ENCODE results near the gene NFS1. TPM values are rescaled to one million over a fixed set of nuclear protein-coding genes. Genes with fewer than 3 reads are reported as not detected.
"Not testable (repeated sequence)": the region's sequence is repeated elsewhere in the genome, so short reads cannot be mapped to it uniquely, and the experiment has no call there.

NFS1 gene
- total RNA-seq (2014; rRNA removed; shearing (Covaris generic)) = 36.7 and 48.0 TPM in 2 replicates

DNA sequence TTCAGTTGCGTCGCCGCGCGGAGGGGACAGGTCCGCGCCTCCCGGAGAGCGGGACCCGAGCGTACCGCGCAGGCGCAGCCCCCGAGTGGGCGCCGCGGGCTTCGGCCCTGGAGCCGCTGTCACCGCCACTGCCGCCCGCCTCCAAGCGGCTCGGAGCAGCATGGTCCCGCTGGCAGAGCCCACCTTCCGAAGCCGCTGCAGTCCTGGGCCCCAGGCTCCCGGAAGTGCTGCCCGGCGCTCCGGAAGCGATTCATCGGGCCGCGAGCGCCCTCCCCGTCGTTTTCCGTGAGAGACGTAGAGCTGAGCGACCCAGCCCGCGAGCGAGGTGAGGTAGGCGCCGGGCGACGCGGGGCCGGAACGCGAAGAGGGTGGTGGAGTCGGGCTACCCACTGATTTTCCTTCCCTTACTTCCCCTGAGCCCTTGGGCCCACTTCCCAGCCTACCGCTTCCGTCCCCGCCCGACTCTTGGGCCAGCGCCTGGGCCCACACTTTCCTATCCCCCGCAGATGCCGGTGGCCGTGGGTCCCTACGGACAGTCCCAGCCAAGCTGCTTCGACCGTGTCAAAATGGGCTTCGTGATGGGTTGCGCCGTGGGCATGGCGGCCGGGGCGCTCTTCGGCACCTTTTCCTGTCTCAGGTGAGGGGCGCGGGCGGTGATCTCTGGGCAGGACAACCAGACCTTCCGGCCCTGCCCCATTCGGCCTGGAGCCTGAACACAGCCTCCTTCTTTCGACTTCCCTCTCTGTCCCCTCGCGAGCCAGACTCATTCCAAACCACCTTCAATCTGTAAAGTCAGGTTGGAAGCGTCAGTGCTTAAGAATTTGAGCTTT lies at the start of gene NFS1, which contains the start of gene ROMO1:
Gene NFS1, minus strand, starts transcription at position 226 of the 830 bp plus-strand sequence. Its CDS starts 64 bp downstream, at position 162.
Gene ROMO1, plus strand, starts transcription at position 279 of the 830 bp plus-strand sequence. Its CDS starts 228 bp downstream, at position 507.
- DNase-seq (ENCODE audit: low spot score) = peak; percentile 71

DNA sequence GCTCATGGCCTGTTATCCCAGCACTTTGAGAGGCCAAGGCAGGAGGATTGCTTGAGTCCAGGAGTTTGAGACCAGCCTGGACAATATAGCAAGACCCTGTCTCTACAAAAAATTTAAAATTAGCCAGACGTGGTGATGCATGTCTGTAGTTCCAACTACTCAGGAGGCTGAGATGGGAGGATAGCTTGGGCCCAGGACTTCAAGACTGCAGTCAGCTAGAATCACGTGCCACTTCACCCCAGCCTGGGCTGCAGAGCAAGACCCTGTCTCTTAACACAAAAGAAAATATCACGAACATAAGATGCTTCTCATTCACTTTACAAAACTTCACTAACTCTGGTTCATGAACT lies 45.3 kb upstream of the NFS1 start:
- DNase-seq (ENCODE audit: low spot score) = not testable (repeated sequence)

DNA sequence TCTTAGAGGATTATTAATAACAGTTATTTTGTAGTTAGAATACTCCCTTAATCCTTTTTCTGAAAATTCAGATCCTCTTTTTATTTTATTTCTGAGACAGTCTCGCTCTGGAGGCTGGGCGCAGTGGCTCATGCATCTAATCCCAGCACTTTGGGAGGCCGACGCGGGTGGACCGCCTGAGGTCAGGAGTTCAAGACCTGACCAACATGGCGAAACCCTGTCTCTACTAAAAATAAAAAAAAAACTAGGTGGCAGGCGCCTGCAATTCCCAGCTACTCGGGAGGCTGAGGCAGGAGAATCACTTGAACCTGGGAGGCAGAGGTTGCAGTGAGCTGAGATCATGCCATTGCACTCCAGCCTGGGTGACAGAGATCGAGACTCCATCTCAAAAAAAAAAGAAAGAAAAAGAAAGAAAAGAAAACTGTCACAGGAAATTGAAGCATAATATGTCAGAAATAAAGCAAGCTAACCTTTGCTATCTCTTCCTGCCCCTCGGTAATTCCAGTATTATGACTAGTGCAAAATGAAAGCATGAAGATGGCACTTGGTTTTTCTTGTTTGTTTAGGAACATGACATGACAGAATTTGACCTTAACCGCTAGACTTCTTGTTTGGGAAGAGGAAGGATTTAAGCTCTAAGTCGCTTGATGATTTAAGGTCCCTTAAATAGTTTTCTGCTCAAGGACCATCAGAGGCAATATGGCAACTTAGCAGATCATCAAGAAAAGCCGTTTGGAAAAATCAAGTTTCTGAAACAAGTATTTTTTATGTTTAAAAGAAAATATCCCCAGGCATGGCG lies 44.7 kb upstream of the NFS1 start:
- DNase-seq (ENCODE audit: low spot score) = no peak

DNA sequence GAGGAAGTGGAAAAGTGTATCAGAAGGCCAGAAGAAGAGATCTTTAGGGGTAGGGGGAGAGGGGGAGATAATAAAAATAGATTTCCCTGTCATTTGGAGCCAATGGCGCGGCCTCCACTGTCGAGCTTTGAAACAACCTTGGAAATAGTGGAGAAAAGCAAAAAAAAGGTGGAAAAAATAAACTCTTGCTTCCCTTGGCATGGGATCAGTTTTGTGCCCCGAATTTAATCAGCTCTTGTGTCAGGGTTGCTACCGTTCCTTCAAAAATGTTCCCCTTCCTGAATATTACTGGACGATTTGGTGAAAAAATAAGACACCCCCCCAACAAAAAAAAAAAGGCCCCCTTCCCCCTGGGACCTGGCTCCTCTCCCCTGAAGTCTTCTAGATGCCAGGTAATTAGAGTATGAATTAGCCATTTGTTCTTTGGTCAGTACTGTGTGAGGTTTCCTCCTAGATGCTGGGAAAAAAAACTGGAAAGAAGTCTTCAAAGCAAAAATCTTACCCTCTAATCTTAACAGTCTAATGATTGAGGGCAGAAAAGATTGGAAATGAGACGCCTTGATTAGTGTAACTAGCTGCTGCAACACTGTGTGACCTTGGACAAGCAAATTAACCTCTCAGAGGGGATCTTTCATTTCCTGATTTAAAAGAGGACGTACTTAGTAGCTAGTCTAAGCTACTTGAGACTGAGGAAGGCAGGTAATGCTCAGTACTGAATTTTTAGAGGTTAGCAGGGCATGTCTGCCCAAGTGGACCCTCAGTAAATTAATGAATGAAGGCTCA lies 43.8 kb upstream of the NFS1 start:
- DNase-seq (ENCODE audit: low spot score) = peak; percentile 37

DNA sequence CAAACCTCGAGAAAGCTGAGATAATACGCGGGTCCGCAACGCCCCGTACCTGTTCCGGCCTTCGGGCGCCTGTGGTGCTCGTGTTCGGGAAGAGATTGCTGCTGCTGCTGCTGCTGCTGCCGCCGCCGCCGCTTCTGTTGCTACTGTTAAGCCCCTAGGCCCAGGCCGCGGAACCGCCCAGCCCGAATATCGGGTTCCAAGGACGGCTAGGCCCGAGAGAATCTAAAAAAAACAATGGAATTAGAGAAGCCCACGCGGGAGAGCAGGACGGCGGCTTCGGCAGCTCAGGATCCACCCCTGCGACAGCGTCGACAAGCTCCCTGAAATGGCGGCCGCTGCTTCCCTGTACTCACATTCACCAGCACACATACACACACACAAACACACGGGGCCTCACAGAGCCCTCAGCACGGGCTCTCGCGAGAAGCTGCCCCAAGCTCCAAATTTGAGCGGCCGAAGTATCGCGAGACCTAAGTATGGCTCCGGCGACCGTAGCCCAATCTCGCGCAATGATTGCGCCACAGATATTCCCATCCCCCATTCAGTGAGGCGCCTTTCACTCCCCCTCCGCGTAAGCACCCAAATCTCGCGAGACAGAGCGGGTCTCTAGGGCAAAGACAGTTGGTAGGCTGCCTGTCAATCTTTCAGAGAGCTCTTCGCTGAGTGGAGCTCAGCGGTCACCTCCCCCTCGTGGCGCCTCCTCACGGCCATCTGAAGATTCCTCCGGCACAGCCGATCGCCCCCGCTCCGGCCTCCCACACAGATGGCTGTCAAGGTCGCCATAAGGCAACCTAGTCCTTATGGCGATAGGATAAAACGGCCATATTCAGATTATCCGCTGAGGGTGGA lies 43.0 kb upstream of the NFS1 start, which contains the start of gene RBM39:
Gene RBM39, minus strand, starts transcription at position 369 of the 849 bp plus-strand sequence. CDS start 1,386 bp downstream, outside the sequence.
- peak; percentile 100 for DNase-seq (ENCODE audit: low spot score)

- no peak for DNase-seq (ENCODE audit: low spot score)
Observed at GRCh38 chr20:35739294-35740163, 40.4 kb upstream of the NFS1 start.

DNA sequence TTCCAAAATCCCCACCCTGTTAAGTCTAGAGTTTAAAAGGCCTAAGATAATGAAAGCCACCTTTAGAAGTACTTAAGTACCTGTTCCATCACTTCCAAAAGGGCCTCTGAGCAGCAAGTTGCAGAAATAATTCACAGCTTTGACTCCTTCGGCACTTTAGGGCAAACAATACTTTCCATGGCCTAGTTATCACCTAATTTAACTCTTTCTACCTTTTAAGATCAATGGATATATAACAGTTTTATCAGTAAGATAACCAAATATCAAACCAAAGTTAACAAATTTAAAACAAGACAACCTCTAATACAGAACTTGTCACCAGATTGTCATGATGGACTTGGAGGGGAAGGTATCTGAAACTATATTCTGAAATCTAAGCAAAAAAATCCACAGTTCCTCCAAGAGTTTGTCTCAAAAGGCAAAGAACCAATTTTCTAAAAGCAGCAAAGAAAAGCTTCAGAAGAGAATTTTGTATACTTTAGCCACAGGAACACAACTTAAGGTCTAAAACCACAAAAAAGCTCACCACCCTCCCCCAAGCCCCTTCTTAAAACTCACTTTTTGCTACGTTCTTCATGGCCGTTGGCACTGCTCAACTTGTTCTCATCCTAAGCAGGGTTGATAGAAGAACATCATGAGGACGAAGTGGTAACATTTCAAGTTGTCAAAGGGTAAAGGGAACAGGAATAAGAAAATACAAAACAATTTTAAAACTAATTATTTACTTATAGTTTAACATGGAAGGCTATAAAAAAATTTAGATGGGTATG lies 39.4 kb upstream of the NFS1 start:
- DNase-seq (ENCODE audit: low spot score) = no peak

DNA sequence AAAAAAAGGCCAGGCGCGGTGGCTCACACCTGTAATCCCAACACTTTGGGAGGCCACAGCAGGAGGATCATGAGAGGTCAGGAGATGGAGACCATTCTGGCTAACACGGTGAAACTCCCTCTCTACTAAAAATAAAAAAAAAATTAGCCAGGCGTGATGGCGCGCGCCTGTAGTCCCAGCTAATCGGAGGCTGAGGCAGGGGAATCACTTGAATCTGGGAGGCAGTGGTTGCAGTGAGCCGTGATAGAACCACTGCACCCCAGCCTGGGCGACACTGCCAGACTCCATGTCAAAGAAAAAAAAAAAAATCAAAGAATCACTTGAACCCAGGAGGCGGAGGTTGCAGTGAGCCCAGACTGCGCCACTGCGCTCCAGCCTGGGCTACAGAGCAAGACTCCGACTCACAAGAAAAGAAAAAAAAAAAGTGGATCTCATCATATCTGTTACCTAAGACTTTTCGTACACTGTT lies 38.7 kb upstream of the NFS1 start:
- DNase-seq (ENCODE audit: low spot score) = no peak

- DNase-seq (ENCODE audit: low spot score) = no peak
Observed at GRCh38 chr20:35735826-35736470, 36.8 kb upstream of the NFS1 start.

DNA sequence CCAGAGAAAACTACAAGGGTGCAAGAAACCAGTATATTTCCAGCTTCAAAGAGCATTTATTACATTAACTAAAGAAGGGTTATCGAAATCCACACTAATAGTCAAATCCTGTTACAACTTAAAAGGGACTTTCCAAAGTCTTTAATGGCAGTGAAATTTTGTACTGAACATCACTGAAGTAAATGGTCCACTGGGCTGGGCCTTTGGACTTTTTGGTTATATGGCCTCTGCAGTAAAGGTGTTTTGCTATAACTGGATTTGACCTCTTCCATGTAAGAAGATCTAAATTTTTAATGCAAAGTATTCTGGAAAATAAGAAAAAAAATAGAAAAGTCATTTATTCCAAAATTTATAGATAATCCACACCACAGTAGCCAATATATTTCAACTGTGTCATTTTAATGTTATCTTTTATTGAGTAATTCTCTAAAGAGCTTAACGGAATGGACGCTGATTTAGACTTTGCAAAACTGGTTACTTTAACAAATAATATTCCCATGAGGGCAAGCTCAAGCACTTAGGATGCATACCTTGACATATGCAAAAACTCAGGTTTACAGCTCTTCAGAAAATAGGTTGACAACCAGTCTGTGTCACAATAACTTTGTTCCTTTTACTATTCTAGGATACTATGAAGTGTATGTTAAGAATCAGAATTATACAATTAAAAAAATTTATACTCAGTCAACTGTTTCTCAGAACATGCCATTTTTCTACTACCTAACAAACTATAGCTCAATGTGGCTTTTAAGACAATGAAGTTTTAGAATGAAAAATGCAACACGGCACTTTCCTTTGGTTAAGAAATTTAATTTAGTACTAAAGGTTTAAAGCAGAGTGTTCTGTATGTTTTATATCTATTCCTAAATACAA lies 35.9 kb upstream of the NFS1 start:
- DNase-seq (ENCODE audit: low spot score) = no peak

- no peak for DNase-seq (ENCODE audit: low spot score)
Observed at GRCh38 chr20:35734374-35734773, 35.2 kb upstream of the NFS1 start.

DNA sequence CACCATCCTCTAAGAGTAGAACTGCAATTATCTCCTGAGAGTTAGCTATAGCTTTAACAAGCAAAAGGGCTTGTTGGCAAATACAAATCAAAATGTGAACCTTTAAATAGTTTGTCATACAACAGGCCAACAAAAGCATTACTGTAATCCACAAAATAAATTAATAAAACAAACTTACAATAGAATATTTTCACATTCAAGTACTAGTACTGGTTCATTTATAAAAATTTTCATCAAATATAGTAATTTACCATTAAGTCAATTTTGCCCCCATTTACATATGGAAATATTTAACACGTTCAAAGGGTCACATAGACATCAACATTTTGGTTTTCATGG lies 33.5 kb upstream of the NFS1 start:
- DNase-seq (ENCODE audit: low spot score) = no peak

DNA sequence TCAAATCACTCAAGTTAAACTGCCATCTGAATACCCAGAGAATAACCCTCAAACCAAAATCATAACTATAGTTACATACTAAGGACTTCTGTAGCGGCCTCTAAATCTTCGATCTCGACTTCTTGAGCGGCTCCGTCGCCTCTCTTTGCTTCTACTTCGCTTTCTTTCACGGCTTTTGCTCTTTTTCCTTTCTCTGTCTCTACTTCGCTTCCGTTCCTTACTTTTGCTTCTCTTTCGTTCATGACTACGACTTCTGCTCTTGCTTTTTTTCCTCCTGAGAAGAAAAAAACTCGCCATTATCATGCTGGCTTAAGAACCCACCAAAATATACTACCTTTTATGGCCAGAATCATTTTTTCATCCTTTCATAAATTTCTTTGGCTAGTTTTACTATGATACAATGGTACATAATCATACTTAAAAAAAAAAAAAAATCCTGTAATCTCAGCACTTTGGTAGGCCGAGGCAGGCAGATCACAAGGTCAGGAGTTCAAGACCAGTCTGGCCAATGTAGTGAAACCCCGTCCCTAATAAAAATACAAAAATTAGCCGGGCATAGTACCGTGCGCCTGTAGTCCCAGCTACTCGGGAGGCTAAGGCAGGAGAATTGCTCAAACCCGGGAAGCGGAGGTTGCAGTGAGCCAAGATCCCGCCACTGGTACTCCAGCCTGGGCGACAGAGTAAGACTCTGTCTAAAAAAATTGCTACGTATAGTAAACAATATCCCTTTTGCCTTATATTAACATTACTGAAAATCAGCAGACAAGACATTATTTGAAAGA lies 32.9 kb upstream of the NFS1 start:
- DNase-seq (ENCODE audit: low spot score) = no peak

GRCh38 chr20:35731469-35731788 lies 32.3 kb upstream of the NFS1 start:
- no peak for DNase-seq (ENCODE audit: low spot score)

DNA sequence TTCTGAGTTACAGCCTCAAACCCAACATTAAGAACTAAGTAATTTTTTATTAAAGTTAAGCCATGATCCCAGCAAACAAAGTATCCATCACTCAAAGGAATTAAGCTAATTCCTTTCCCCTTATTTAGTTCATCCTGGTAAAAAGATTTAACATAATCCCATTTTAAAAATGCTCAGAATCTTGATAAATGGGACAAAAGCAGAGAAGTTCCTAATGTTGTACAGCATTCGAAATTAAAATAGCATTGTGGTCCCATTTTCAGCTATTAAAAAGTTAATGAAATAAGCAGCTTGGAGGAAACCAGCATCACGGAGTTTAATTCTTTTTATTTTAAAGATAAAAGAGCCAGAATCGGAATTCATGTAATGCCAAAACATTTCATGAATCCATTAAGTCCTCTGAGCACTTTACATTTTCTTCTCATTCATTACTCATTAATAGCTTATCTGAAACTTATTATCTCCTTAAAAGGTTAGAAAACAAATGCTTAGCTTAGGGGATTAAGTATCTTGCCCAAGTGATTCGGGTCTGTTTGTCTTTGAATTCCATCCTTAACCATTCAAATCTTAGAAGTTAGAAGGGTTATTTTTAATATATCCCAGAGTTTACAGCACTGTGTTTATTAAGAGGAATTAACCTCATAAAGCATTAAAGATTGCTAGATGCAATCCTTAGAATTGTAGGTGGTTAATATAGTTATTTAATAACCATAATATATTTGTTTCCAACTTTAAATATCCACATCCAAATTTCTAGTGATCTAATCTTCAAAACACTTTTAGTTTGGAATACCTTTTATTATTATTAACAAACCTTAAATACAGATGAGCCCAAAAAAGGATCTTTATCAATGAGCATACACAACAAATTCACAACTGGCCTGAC lies 31.7 kb upstream of the NFS1 start:
- no peak for DNase-seq (ENCODE audit: low spot score)
